AG04449 (cell line): ENCODE measurements around the gene SLC12A4.

Source experiments
- CTCF ChIA-PET: fragments of 350-600 bp; formaldehyde crosslinking; extraction: SDS; loops from one replicate; lab custom pipeline; 2021; ENCODE audit warnings: antibody characterized with exemption; lab: Yijun Ruan, JAX
- POLR2A ChIA-PET: fragments of 400-600, 350-600 bp; formaldehyde crosslinking; extraction: SDS; loops from one replicate; lab custom pipeline; 2020; ENCODE audit warnings: antibody characterized with exemption, inconsistent platforms; lab: Yijun Ruan, JAX
- DNase-seq: peaks from one replicate; pipeline ENCODE4 v3.0.0-alpha.2; 2010; ENCODE audit warnings: low read depth, low spot score
- H3K4me3 ChIP-seq: 2 replicates; pipeline ENCODE4 v1.5.1; 2011; ENCODE audit warnings: low read depth, mild to moderate bottlenecking, control low read depth, low read length
- CTCF ChIP-seq: IDR thresholded peaks from one replicate; pipeline ENCODE4 v1.5.1; 2011; ENCODE audit warnings: mild to moderate bottlenecking, moderate library complexity, low read length, control low read depth, inconsistent platforms; ENCODE audit not compliant: insufficient read depth; ENCODE audit errors: missing control alignments

SLC12A4 gene

DNA sequence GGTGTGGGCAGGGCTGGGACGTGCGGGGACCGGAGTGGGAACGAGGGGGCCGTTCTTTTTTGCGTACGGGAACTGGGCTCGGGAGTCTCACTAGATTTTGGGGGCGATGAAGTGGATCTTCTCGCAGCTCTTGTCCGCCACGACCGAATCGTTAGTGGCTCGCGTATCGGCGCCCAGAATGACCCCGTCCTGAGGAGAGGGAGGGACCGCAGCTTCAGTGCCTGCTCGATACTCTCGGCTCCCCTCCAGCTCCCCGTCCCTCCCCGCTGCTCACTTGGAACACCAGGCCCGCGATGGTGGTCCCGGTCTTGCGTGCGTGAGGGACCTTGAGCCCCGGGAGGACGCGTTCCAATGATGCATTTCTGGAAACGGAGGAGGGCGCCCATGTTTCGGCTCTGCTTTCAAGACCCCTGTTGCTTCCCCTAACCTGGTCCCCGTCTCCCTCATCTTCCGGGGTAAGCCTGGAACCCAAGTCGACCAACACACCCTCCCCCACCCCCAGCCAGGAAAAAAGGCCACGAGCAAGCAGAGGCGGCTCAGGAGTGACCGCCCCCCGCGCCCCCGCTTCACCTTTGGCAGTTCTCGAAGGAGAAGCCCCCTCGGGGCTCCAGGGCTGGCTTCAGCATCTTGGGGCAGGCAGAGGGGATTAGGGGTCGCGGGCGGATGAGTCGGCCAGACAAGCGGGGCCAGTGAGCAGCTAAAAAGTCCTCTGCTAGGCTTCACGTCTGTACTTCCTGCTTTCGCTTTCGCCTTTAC is 32.1 kb downstream of the SLC12A4 start, which contains the start of gene PSMB10:
Gene PSMB10, minus strand, starts transcription at position 727 of the 756 bp plus-strand sequence. Its CDS starts 101 bp downstream, at position 626.
- TF ChIP-seq CTCF: no peak
- DNase-seq: no peak
- CTCF ChIA-PET: interaction anchor here (0.9 to 16.7 kb wide), 11 partner anchors 8 to 416 kb away, joined by 3 to 227 read pairs (median 5); partner anchors contain the start of gene NRN1L
- POLR2A ChIA-PET: interaction anchor here (0.8 to 1.8 kb wide), 11 partner anchors 10 to 264 kb away, joined by 3 to 11 read pairs (median 4); no protein-coding TSS in a partner anchor
- H3K4me3 ChIP-seq: peak within 1 kb of the TSS; percentile 100

GRCh38 chr16:67935402-67936123 is 32.9 kb downstream of the SLC12A4 start:
- POLR2A ChIA-PET: interaction anchor here (0.8 to 2.5 kb wide), 14 partner anchors 11 to 263 kb away, joined by 3 to 11 read pairs (median 4); no protein-coding TSS in a partner anchor
- peak overlapping the region; percentile 100 for H3K4me3 ChIP-seq
- DNase-seq: peak; percentile 56
- CTCF ChIA-PET: interaction anchor here (0.9 to 16.7 kb wide), 11 partner anchors 10 to 415 kb away, joined by 3 to 227 read pairs (median 5); partner anchors contain the start of gene NRN1L
- no peak for TF ChIP-seq CTCF

DNA sequence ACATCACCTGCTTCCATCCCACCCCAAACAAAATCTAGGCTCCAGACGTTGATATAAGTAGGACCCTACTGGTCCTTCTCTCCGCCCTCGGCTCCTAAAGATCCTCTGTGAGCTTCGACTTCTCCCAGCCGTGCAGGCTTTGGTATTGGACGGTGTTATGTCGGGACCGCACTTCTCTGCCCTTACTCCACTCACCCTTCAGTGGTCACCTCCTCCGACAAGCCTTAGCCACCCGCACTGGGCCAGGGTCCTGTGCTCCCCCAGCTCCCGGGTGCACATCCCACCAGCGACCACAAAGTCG is 33.4 kb downstream of the SLC12A4 start:
- TF ChIP-seq CTCF: no peak
- DNase-seq: no peak
- ChIA-PET CTCF (interaction anchor here (0.9 to 16.7 kb wide), 14 partner anchors 9 to 441 kb away, joined by 3 to 227 read pairs (median 4); partner anchors contain the start of gene NRN1L), POLR2A (interaction anchor here (0.8 to 2.5 kb wide), 12 partner anchors 11 to 263 kb away, joined by 3 to 11 read pairs (median 4); no protein-coding TSS in a partner anchor)
- peak overlapping the region; percentile 100 for H3K4me3 ChIP-seq

DNA sequence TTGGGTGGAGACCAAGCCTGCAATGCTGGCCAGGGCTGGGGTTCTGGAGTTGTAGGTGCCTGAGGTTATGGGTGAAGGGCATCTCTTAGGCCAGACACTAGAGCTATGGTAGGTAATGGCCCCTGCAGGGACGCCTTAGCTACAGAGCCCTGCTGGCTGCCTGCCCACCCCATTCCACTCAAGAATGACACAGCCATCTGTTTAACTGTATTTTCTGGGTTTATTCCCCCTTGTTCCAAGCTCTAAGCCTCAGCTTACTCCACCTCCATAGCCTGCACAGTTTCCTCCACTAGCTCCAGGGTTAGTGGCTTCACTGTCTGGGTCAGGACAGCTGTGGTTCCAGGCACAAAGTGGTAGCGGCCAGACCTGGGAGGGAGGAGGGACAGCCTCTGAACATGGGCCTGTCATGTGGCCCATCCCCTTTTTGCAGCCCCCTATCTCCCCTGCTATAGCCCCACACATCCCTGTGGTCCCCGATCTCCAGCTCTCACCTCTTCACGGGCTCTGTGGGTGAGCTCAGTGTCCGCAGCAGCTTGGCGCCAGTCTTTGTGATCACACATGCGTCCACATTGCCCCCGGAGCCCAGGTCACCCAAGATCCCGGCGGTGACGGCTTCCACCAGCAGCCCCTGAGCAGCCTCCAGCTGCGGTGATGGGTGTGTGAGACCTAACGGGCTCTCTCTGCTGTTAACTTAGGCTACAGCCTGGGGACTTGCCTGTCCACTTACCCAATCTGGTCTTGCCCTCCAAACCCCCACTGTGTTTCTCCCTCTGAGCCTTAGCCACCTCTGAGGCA is 33.9 kb downstream of the SLC12A4 start:
- CTCF ChIA-PET: interaction anchor here (0.9 to 16.7 kb wide), 15 partner anchors 9 to 440 kb away, joined by 3 to 227 read pairs (median 4); partner anchors contain the start of gene NRN1L
- H3K4me3 ChIP-seq: peak overlapping the region; percentile 100
- POLR2A ChIA-PET: interaction anchor here (0.8 to 2.5 kb wide), 6 partner anchors 10 to 101 kb away, joined by 3 to 9 read pairs (median 4); no protein-coding TSS in a partner anchor
- no peak for TF ChIP-seq CTCF
- no peak for DNase-seq

- ChIA-PET CTCF (interaction anchor here (1.2 to 16.7 kb wide), 10 partner anchors 8 to 439 kb away, joined by 3 to 227 read pairs (median 5); partner anchors contain the start of gene NRN1L), POLR2A (interaction anchor here (2.5 kb wide), 1 partner anchor 10 kb away, joined by 9 read pairs; no protein-coding TSS in a partner anchor)
- DNase-seq: no peak
- H3K4me3 ChIP-seq: no peak overlapping the region
- TF ChIP-seq CTCF: no peak
Measured at GRCh38 chr16:67933805-67934204, 34.6 kb downstream of the SLC12A4 start.
